Skin of body (tissue), 2 donors: ENCODE results near the gene VASH2. TPM values are rescaled to one million over a fixed set of nuclear protein-coding genes. Genes with fewer than 3 reads are reported as not detected.
"Not testable (repeated sequence)": the region's sequence is repeated elsewhere in the genome, so short reads cannot be mapped to it uniquely, and the experiment has no call there.

Experiments used
- DNase-seq: peaks from one replicate; lab custom pipeline; 2025; lab: John Stamatoyannopoulos, UW
- total RNA-seq: library from RNA; depleted of rRNA; stranded (reverse); fragments of >200 nt; gene quantifications from one replicate; pipeline ENCODE4 v1.2.3, GENCODE V29; 2014

VASH2 gene
- total RNA-seq, 1 donor from 2014 or later = 11.6 TPM

- no peak for DNase-seq
These were observed 4.8 kb downstream of the VASH2 start for GRCh38 chr1:212955098-212955497.

GRCh38 chr1:212955961-212956620 is 5.8 kb downstream of the VASH2 start:
- no peak for DNase-seq

- DNase-seq = no peak
These were observed 7.2 kb downstream of the VASH2 start for GRCh38 chr1:212957546-212957945.

- no peak for DNase-seq
These were observed 7.8 kb downstream of the VASH2 start for GRCh38 chr1:212958175-212958574.

- DNase-seq = no peak
These were observed 9.2 kb downstream of the VASH2 start for GRCh38 chr1:212959266-212960220.

- DNase-seq = no peak
These were observed 10.6 kb downstream of the VASH2 start for GRCh38 chr1:212960932-212961331.

GRCh38 chr1:212962509-212962908 is 12.2 kb downstream of the VASH2 start:
- no peak for DNase-seq

GRCh38 chr1:212964102-212964501 is 13.8 kb downstream of the VASH2 start:
- DNase-seq = no peak

- not testable (repeated sequence) for DNase-seq
These were observed 14.7 kb downstream of the VASH2 start for GRCh38 chr1:212964993-212965392.

- DNase-seq = no peak
These were observed 16.3 kb downstream of the VASH2 start for GRCh38 chr1:212966616-212967015.

GRCh38 chr1:212967801-212968200 is 17.5 kb downstream of the VASH2 start:
- peak; percentile 35 for DNase-seq

- DNase-seq = no peak
These were observed 18.1 kb downstream of the VASH2 start for GRCh38 chr1:212968368-212968863.

- DNase-seq = no peak
These were observed 19.7 kb downstream of the VASH2 start for GRCh38 chr1:212970085-212970484.

- no peak for DNase-seq
These were observed 21.0 kb downstream of the VASH2 start for GRCh38 chr1:212971312-212971711.

- no peak for DNase-seq
These were observed 23.1 kb downstream of the VASH2 start for GRCh38 chr1:212973426-212973825.

- no peak for DNase-seq
These were observed 23.6 kb downstream of the VASH2 start for GRCh38 chr1:212973899-212974298.

GRCh38 chr1:212974711-212975110 is 24.4 kb downstream of the VASH2 start:
- no peak for DNase-seq

GRCh38 chr1:212975111-212975918 is 25.0 kb downstream of the VASH2 start:
- no peak for DNase-seq

- no peak for DNase-seq
These were observed 26.2 kb downstream of the VASH2 start for GRCh38 chr1:212976586-212976985.

- DNase-seq = no peak
These were observed 27.7 kb downstream of the VASH2 start for GRCh38 chr1:212977781-212978645.
